ENCODE measurements around the gene INTS1. TPM values are rescaled to one million over a fixed set of nuclear protein-coding genes. Genes with fewer than 3 reads are reported as not detected.
"Not testable (repeated sequence)": the region's sequence is repeated elsewhere in the genome, so short reads cannot be mapped to it uniquely, and the experiment has no call there.

The INTS1 gene
- polyA plus RNA-seq, 12 donors, result 23.9 to 55.2 (median 35.1) TPM; not detected in 1

GRCh38 chr7:1447551-1448244 lies 56.5 kb downstream of the INTS1 start:
- no peak for DNase-seq

- DNase-seq, result no peak
Measured at GRCh38 chr7:1447112-1447511, 57.1 kb downstream of the INTS1 start.

GRCh38 chr7:1446620-1447032 lies 57.6 kb downstream of the INTS1 start:
- no peak for DNase-seq

- not testable (repeated sequence) for DNase-seq
Measured at GRCh38 chr7:1446026-1446425, 58.2 kb downstream of the INTS1 start.

GRCh38 chr7:1445341-1445740 lies 58.8 kb downstream of the INTS1 start:
- no peak for DNase-seq

GRCh38 chr7:1444925-1445322 lies 59.3 kb downstream of the INTS1 start:
- no peak for DNase-seq

GRCh38 chr7:1444214-1444924 lies 59.8 kb downstream of the INTS1 start:
- DNase-seq, result no peak

GRCh38 chr7:1443587-1444200 lies 60.5 kb downstream of the INTS1 start:
- DNase-seq, result not testable (repeated sequence)

GRCh38 chr7:1442355-1443124 lies 61.6 kb downstream of the INTS1 start:
- no peak for DNase-seq

- DNase-seq, result no peak
Measured at GRCh38 chr7:1441615-1442354, 62.4 kb downstream of the INTS1 start.

- DNase-seq, result no peak
Measured at GRCh38 chr7:1440620-1441019, 63.6 kb downstream of the INTS1 start.

- no peak for DNase-seq
Measured at GRCh38 chr7:1439373-1440363, 64.5 kb downstream of the INTS1 start.

- no peak for DNase-seq
Measured at GRCh38 chr7:1438821-1439220, 65.4 kb downstream of the INTS1 start.

- no peak for DNase-seq
Measured at GRCh38 chr7:1438208-1438607, 66.0 kb downstream of the INTS1 start.

- no peak for DNase-seq
Measured at GRCh38 chr7:1437155-1437880, 66.9 kb downstream of the INTS1 start.

- no peak for DNase-seq
Measured at GRCh38 chr7:1436608-1437007, 67.6 kb downstream of the INTS1 start.

GRCh38 chr7:1434891-1435670 lies 69.1 kb downstream of the INTS1 start:
- DNase-seq, result no peak

GRCh38 chr7:1434165-1434718 lies 69.9 kb downstream of the INTS1 start:
- DNase-seq, result no peak

Data from muscle of arm (tissue), 12 donors.